Non-pigmented ciliary epithelial cell (primary cell): Measurements from ENCODE around the gene GSC.
"Not testable (repeated sequence)": the region's sequence is repeated elsewhere in the genome, so short reads cannot be mapped to it uniquely, and the experiment has no call there.

ENCODE experiments used
- DNase-seq: peaks from one replicate; pipeline ENCODE4 v3.0.0-alpha.2; 2010; ENCODE audit warnings: low read depth

GSC gene

GRCh38 chr14:94771906-94772490 lies 2.1 kb upstream of the GSC start:
- DNase-seq = no peak

- DNase-seq = no peak
Observed at GRCh38 chr14:94771158-94771905, 1.4 kb upstream of the GSC start.

- DNase-seq = no peak
Observed at GRCh38 chr14:94770815-94771157, 873 bp upstream of the GSC start.

GRCh38 chr14:94770251-94770749 lies 387 bp upstream of the GSC start:
- DNase-seq = no peak

- no peak for DNase-seq
Observed at GRCh38 chr14:94768521-94769390, 1.2 kb downstream of the GSC start.

DNA sequence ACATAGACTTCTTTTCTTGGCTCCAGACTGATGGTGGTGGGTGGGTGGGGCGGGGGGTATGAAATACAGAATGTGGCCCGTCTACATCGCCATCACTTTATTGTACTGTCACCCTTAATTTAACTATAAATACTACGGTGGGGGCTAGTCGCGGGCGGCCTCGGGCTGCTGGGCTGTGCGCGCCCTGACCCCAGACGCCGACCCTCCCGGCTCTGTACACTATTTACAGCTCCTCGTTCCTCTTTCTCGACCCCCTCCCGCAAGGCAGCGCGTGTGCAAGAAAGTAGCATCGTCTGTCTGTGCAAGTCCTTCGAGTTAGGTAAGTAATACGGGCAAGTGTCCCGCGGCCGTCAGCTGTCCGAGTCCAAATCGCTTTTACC lies 1.8 kb downstream of the GSC start:
- no peak for DNase-seq

- DNase-seq = no peak
Observed at GRCh38 chr14:94767321-94767878, 2.5 kb downstream of the GSC start.

GRCh38 chr14:94764573-94764972 lies 5.3 kb downstream of the GSC start:
- DNase-seq = no peak

- DNase-seq = no peak
Observed at GRCh38 chr14:94762431-94762830, 7.5 kb downstream of the GSC start.

GRCh38 chr14:94761997-94762377 lies 7.9 kb downstream of the GSC start:
- no peak for DNase-seq

- no peak for DNase-seq
Observed at GRCh38 chr14:94761348-94761996, 8.4 kb downstream of the GSC start.

GRCh38 chr14:94756310-94756882 lies 13.5 kb downstream of the GSC start:
- no peak for DNase-seq

GRCh38 chr14:94754391-94754942 lies 15.4 kb downstream of the GSC start:
- no peak for DNase-seq

- DNase-seq = no peak
Observed at GRCh38 chr14:94752591-94753436, 17.1 kb downstream of the GSC start.

GRCh38 chr14:94751956-94752355 lies 18.0 kb downstream of the GSC start:
- no peak for DNase-seq

DNA sequence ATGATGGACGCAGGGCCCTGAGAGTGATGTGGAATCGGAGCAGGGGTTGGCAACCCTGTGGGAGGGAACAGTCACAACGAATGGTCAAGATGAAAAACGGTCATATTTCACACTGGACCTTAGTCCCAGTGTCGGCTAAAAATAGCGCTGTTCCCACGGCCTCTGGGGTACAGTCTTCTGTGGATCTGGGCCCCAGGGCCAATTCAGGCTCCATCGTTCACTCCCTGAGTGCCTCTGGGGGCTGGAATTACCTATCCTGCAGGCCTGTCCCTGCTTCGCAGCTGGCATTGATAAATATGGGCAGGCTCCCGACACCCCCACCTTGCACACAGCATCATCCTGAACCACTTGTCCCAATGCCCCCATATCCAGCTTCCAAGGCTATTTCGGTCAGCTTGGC lies 18.6 kb downstream of the GSC start:
- DNase-seq = no peak

- DNase-seq = no peak
Observed at GRCh38 chr14:94750371-94750770, 19.5 kb downstream of the GSC start.

DNA sequence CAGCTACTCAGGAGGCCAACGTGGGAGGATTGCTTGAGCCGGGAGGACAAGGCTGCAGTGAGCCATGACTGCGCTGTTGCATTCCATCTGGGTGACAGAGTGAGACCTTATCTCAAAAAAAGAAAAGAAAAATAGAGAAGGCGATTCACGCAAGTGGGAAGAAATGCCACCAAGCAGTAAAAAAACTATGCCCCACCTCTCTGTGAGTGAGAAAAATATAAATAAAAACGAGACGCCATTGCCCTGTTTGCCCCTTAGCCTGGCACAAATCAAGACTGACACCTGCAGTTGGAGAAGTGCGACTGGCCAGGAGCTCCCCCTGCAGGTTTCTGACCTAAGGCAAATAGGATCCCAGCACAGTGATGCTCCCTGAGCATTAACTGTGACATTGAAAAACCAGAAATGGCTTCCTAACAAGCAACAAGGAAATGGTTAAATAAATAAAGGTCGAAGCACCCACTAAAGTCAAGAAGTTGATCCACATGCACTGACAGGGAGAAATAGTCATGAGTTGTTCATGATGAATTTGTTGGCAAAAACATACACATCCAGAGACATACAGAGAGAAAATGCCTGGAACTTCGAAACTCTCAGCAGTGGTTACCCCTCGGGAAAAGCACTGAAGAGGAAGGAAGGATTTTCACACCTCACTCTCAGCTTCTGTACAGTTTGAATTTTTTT lies 21.1 kb downstream of the GSC start:
- DNase-seq = no peak

GRCh38 chr14:94747739-94748138 lies 22.2 kb downstream of the GSC start:
- no peak for DNase-seq

GRCh38 chr14:94747153-94747552 lies 22.8 kb downstream of the GSC start:
- not testable (repeated sequence) for DNase-seq
